ENCODE measurements around the gene DMD. TPM values are rescaled to one million over a fixed set of nuclear protein-coding genes. Genes with fewer than 3 reads are reported as not detected.
"Not testable (repeated sequence)": the region's sequence is repeated elsewhere in the genome, so short reads cannot be mapped to it uniquely, and the experiment has no call there.

The DMD gene
- total RNA-seq, 1 donor from 2014 or later = 1.7 TPM

GRCh38 chrX:31397119-31397518, 1814.2 kb downstream of the DMD start:
- Mint-ChIP-seq H3K36me3 (ENCODE audit: unreplicated experiment) (no peaks in the 10 kb centered on the region), H3K4me3 (ENCODE audit: unreplicated experiment) (no peak overlapping the region), H3K4me1 (ENCODE audit: low read depth, unreplicated experiment) (no peaks in the 10 kb centered on the region), H3K27ac (ENCODE audit: unreplicated experiment) (no peak overlapping the region), H3K9me3 (ENCODE audit: unreplicated experiment) (peaks cover 2% of the 10 kb centered on the region), H3K27me3 (ENCODE audit: unreplicated experiment) (no peaks in the 10 kb centered on the region)
- no peak for DNase-seq
- no peak for TF ChIP-seq CTCF (IDR thresholded peaks at IDR 0.05; ENCODE audit: partially characterized antibody, unreplicated experiment)

- Mint-ChIP-seq H3K4me1 (ENCODE audit: low read depth, unreplicated experiment) (no peaks in the 10 kb centered on the region), H3K27me3 (ENCODE audit: unreplicated experiment) (no peaks in the 10 kb centered on the region), H3K4me3 (ENCODE audit: unreplicated experiment) (no peak overlapping the region), H3K27ac (ENCODE audit: unreplicated experiment) (no peak overlapping the region), H3K9me3 (ENCODE audit: unreplicated experiment) (no peaks in the 10 kb centered on the region), H3K36me3 (ENCODE audit: unreplicated experiment) (no peaks in the 10 kb centered on the region)
- no peak for TF ChIP-seq CTCF (IDR thresholded peaks at IDR 0.05; ENCODE audit: partially characterized antibody, unreplicated experiment)
- no peak for DNase-seq
These were observed 1818.8 kb downstream of the DMD start for GRCh38 chrX:31392513-31392912.

GRCh38 chrX:31388946-31389345, 1822.4 kb downstream of the DMD start:
- TF ChIP-seq CTCF (IDR thresholded peaks at IDR 0.05; ENCODE audit: partially characterized antibody, unreplicated experiment) = no peak
- H3K27ac Mint-ChIP-seq (ENCODE audit: unreplicated experiment) = no peak overlapping the region
- no peak overlapping the region for H3K4me3 Mint-ChIP-seq (ENCODE audit: unreplicated experiment)
- no peaks in the 10 kb centered on the region for H3K9me3 Mint-ChIP-seq (ENCODE audit: unreplicated experiment)
- no peak for DNase-seq
- no peaks in the 10 kb centered on the region for H3K4me1 Mint-ChIP-seq (ENCODE audit: low read depth, unreplicated experiment)
- no peaks in the 10 kb centered on the region for H3K27me3 Mint-ChIP-seq (ENCODE audit: unreplicated experiment)
- no peaks in the 10 kb centered on the region for H3K36me3 Mint-ChIP-seq (ENCODE audit: unreplicated experiment)

- H3K27ac Mint-ChIP-seq (ENCODE audit: unreplicated experiment) = no peak overlapping the region
- no peak for DNase-seq
- H3K4me3 Mint-ChIP-seq (ENCODE audit: unreplicated experiment) = no peak overlapping the region
- no peak for TF ChIP-seq CTCF (IDR thresholded peaks at IDR 0.05; ENCODE audit: partially characterized antibody, unreplicated experiment)
- H3K9me3 Mint-ChIP-seq (ENCODE audit: unreplicated experiment) = no peaks in the 10 kb centered on the region
- H3K36me3 Mint-ChIP-seq (ENCODE audit: unreplicated experiment) = no peaks in the 10 kb centered on the region
- H3K27me3 Mint-ChIP-seq (ENCODE audit: unreplicated experiment) = no peaks in the 10 kb centered on the region
- no peaks in the 10 kb centered on the region for H3K4me1 Mint-ChIP-seq (ENCODE audit: low read depth, unreplicated experiment)
These were observed 1826.9 kb downstream of the DMD start for GRCh38 chrX:31384471-31384870.

GRCh38 chrX:31383991-31384390, 1827.4 kb downstream of the DMD start:
- no peak for DNase-seq
- Mint-ChIP-seq H3K4me3 (ENCODE audit: unreplicated experiment) (no peak overlapping the region), H3K27ac (ENCODE audit: unreplicated experiment) (no peak overlapping the region), H3K9me3 (ENCODE audit: unreplicated experiment) (peaks cover under 1% of the 10 kb centered on the region), H3K27me3 (ENCODE audit: unreplicated experiment) (no peaks in the 10 kb centered on the region), H3K36me3 (ENCODE audit: unreplicated experiment) (no peaks in the 10 kb centered on the region), H3K4me1 (ENCODE audit: low read depth, unreplicated experiment) (no peaks in the 10 kb centered on the region)
- no peak for TF ChIP-seq CTCF (IDR thresholded peaks at IDR 0.05; ENCODE audit: partially characterized antibody, unreplicated experiment)

GRCh38 chrX:31378973-31379372, 1832.4 kb downstream of the DMD start:
- DNase-seq; H3K4me3 Mint-ChIP-seq (ENCODE audit: unreplicated experiment); H3K27me3 Mint-ChIP-seq (ENCODE audit: unreplicated experiment); H3K4me1 Mint-ChIP-seq (ENCODE audit: low read depth, unreplicated experiment); H3K36me3 Mint-ChIP-seq (ENCODE audit: unreplicated experiment); H3K9me3 Mint-ChIP-seq (ENCODE audit: unreplicated experiment); H3K27ac Mint-ChIP-seq (ENCODE audit: unreplicated experiment): not testable (repeated sequence)

- DNase-seq; H3K4me1 Mint-ChIP-seq (ENCODE audit: low read depth, unreplicated experiment); H3K27ac Mint-ChIP-seq (ENCODE audit: unreplicated experiment); H3K27me3 Mint-ChIP-seq (ENCODE audit: unreplicated experiment); H3K9me3 Mint-ChIP-seq (ENCODE audit: unreplicated experiment); H3K4me3 Mint-ChIP-seq (ENCODE audit: unreplicated experiment); H3K36me3 Mint-ChIP-seq (ENCODE audit: unreplicated experiment): not testable (repeated sequence)
These were observed 1833.5 kb downstream of the DMD start for GRCh38 chrX:31377821-31378220.
